GM23338 (cell line): ENCODE results near the gene TBPL1. TPM values are rescaled to one million over a fixed set of nuclear protein-coding genes. Genes with fewer than 3 reads are reported as not detected.

Experiments
- ATAC-seq: fragments of 200-7000 bp; cut with Tn5 transposase; 3 replicates; pipeline ENCODE4 v1.9.1; 2020
- DNase-seq: peaks from one replicate; pipeline ENCODE4 v3.0.0-alpha.2; 2015; ENCODE audit warnings: low spot score
- H2AFZ ChIP-seq: fragments of 200-600 bp; sonication (generic); 2 replicates; pipeline ENCODE4 v1.8.0; 2016; ENCODE audit warnings: antibody characterized with exemption, mild to moderate bottlenecking, moderate library complexity
- H3F3A ChIP-seq: fragments of 200-600 bp; sonication (generic); replicated peaks from 2 replicates; pipeline ENCODE4 v1.8.0; 2017; ENCODE audit warnings: antibody characterized with exemption, mixed run types, low read depth
- H3K27ac ChIP-seq: fragments of 200-600 bp; sonication (generic); 2 replicates; pipeline ENCODE4 v1.6.1; 2016; ENCODE audit warnings: low read depth
- H3K27me3 ChIP-seq: fragments of 200-600 bp; sonication (generic); 2 replicates; pipeline ENCODE4 v1.8.0; 2016; ENCODE audit warnings: mild to moderate bottlenecking, mixed run types, moderate library complexity; ENCODE audit not compliant: insufficient read depth
- H3K36me3 ChIP-seq: fragments of 200-600 bp; sonication (generic); 2 replicates; pipeline ENCODE4 v1.8.0; 2016; ENCODE audit warnings: mild to moderate bottlenecking; ENCODE audit not compliant: insufficient read depth
- H3K4me1 ChIP-seq: fragments of 200-600 bp; sonication (generic); 2 replicates; pipeline ENCODE4 v1.8.0; 2016; ENCODE audit warnings: mild to moderate bottlenecking, moderate library complexity; ENCODE audit not compliant: insufficient read depth
- H3K4me2 ChIP-seq: fragments of 200-600 bp; sonication (generic); 2 replicates; pipeline ENCODE4 v1.7.1; 2017; ENCODE audit warnings: mixed run types
- H3K4me3 ChIP-seq: fragments of 200-600 bp; sonication (generic); 2 replicates; pipeline ENCODE4 v1.6.1; 2016; ENCODE audit warnings: mixed run types
- H3K79me2 ChIP-seq: fragments of 200-600 bp; sonication (generic); replicated peaks from 2 replicates; pipeline ENCODE4 v1.8.0; 2017; ENCODE audit warnings: mild to moderate bottlenecking; ENCODE audit not compliant: insufficient read depth
- H3K9me2 ChIP-seq: fragments of 200-600 bp; sonication (generic); 2 replicates; pipeline ENCODE4 v1.8.0; 2017; ENCODE audit not compliant: insufficient read depth
- H4K20me1 ChIP-seq: fragments of 200-600 bp; sonication (generic); replicated peaks from 2 replicates; pipeline ENCODE4 v1.8.0; 2017; ENCODE audit warnings: mild to moderate bottlenecking; ENCODE audit not compliant: insufficient read depth
- H3K27ac Mint-ChIP-seq: 2 replicates; pipeline ENCODE4 v1.8.0; 2020; ENCODE audit warnings: inconsistent platforms, mild to moderate bottlenecking, moderate library complexity, mixed read lengths
- H3K27me3 Mint-ChIP-seq: 3 replicates; pipeline ENCODE4 v1.8.0; 2022; ENCODE audit warnings: low read depth, mild to moderate bottlenecking, moderate library complexity, mixed read lengths, inconsistent platforms; ENCODE audit not compliant: insufficient read depth, poor library complexity
- H3K36me3 Mint-ChIP-seq: 3 replicates; pipeline ENCODE4 v1.8.0; 2021; ENCODE audit warnings: low read depth, mild to moderate bottlenecking, inconsistent platforms, moderate library complexity, mixed read lengths
- H3K4me1 Mint-ChIP-seq: 3 replicates; pipeline ENCODE4 v1.8.0; 2020; ENCODE audit warnings: mild to moderate bottlenecking, inconsistent platforms, mixed read lengths
- H3K4me3 Mint-ChIP-seq: 3 replicates; pipeline ENCODE4 v1.8.0; 2021; ENCODE audit warnings: moderate library complexity, mild to moderate bottlenecking, inconsistent platforms, mixed read lengths
- H3K9me3 Mint-ChIP-seq: 3 replicates; pipeline ENCODE4 v1.8.0; 2020; ENCODE audit warnings: moderate library complexity, mild to moderate bottlenecking, inconsistent platforms, mixed read lengths
- CREB1 ChIP-seq: fragments of 250-450 bp; sonication (Bioruptor Pico); IDR thresholded peaks from 2 replicates; pipeline ENCODE4 v1.5.0; 2020; ENCODE audit warnings: low read depth, mild to moderate bottlenecking, moderate library complexity
- CTCF ChIP-seq, 2 experiments: fragments of 200-600 bp in 1 of 2; sonication (generic) in 1 of 2; conservative IDR thresholded peaks; 2 replicates each; pipeline versions ENCODE4 v1.5.1 to v1.6.1; 2016 to 2017; ENCODE audit warnings: antibody characterized with exemption in 2 of 2, low read depth in 2 of 2, mild to moderate bottlenecking in 2 of 2, moderate library complexity in 1 of 2
- ETS1 ChIP-seq: IDR thresholded peaks from 2 replicates; pipeline ENCODE4 v1.6.1; 2016; ENCODE audit warnings: antibody characterized with exemption
- EZH2 ChIP-seq: fragments of 200-600 bp; sonication (generic); IDR thresholded peaks from one replicate; pipeline ENCODE4 v1.8.0; 2017; ENCODE audit warnings: antibody characterized with exemption, mild to moderate bottlenecking, low read depth; ENCODE audit not compliant: unreplicated experiment
- EZH2phosphoT487 ChIP-seq: fragments of 200-600 bp; sonication (generic); IDR thresholded peaks from one replicate; pipeline ENCODE4 v1.8.1; 2018; ENCODE audit warnings: antibody characterized with exemption; ENCODE audit not compliant: unreplicated experiment
- JUNB ChIP-seq: IDR thresholded peaks from one replicate; pipeline ENCODE4 v1.6.1; 2016; ENCODE audit warnings: antibody characterized with exemption; ENCODE audit not compliant: unreplicated experiment
- NANOG ChIP-seq: IDR thresholded peaks from 2 replicates; pipeline ENCODE4 v1.6.1; 2016; ENCODE audit warnings: antibody characterized with exemption, borderline replicate concordance
- POLR2AphosphoS5 ChIP-seq: IDR thresholded peaks from 2 replicates; pipeline ENCODE4 v1.6.1; 2016; ENCODE audit warnings: antibody characterized with exemption, low read depth
- STAT1 ChIP-seq: IDR thresholded peaks from one replicate; pipeline ENCODE4 v1.6.1; 2016; ENCODE audit warnings: antibody characterized with exemption; ENCODE audit not compliant: unreplicated experiment
- ZNF114 ChIP-seq: fragments of 250-450 bp; sonication (Bioruptor Pico); IDR thresholded peaks from 2 replicates; pipeline ENCODE4 v1.5.0; 2020; ENCODE audit warnings: mild to moderate bottlenecking, moderate library complexity
- ZNF331 ChIP-seq: fragments of 250-450 bp; sonication (Bioruptor Pico); IDR thresholded peaks from 2 replicates; pipeline ENCODE4 v1.5.0; 2020; ENCODE audit warnings: low read depth, mild to moderate bottlenecking, moderate library complexity
- polyA plus RNA-seq: library from polyadenylated mRNA; unstranded; fragments of >200 nt; fragmentation: Nextera tagmentation; extraction: Ambion mirVana; gene quantifications from 2 replicates; pipeline ENCODE4 v1.2.1, GENCODE V29; 2016
- total RNA-seq: library from RNA; depleted of rRNA; stranded (reverse); fragments of >200 nt; shearing (Covaris generic); gene quantifications from 2 replicates; pipeline ENCODE4 v1.2.3, GENCODE V29; 2014
- TF ChIP-seq, protein P1 (sequence below): IDR thresholded peaks from one replicate; pipeline ENCODE4 v1.6.1; 2018; ENCODE audit warnings: antibody characterized with exemption; ENCODE audit not compliant: unreplicated experiment

The TBPL1 gene
- total and polyA plus RNA-seq, 2 experiments from 2014 or later: 72.9 to 139 TPM

DNA sequence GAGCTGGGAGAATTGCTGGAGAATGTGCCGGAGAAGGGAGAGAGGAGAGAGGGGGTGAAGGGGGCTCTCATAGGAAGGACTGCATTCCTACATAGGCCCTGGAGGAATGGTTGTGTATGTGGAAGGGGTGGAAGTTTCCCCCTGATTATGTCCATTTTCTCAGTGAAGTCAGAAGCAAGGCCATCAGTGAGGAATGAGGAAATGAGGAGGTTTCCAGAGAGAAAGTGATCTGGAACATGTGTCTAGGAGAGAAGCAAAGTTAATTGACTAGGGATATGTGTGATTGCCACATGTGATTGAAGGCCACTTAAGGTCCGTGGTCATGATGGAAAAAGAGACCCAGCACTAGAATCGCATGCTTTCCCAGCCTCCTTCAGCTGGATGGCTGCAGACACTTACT lies 42.3 kb downstream of the TBPL1 start:
- no peak overlapping the region for H3K4me3 ChIP-seq
- no peak overlapping the region for H2AFZ ChIP-seq
- no peaks in the 10 kb centered on the region for H3K9me3 Mint-ChIP-seq
- H3K4me2 ChIP-seq: no peak overlapping the region
- ATAC-seq (no peak; the same call in 2 of the 3 replicates), DNase-seq (no peak)
- H3K9me2 ChIP-seq: no peaks in the 10 kb centered on the region
- peaks cover 18% of the 10 kb centered on the region for H3K4me1 ChIP-seq
- no peaks in the 10 kb centered on the region for H3K36me3 ChIP-seq
- TF ChIP-seq EZH2phosphoT487 (no peak), NANOG (no peak), CREB1 (CRISPR knock-in tag) (no peak)
- H3F3A ChIP-seq: no peaks in the 10 kb centered on the region
- no peak overlapping the region for H3K27ac Mint-ChIP-seq
- H3K36me3 Mint-ChIP-seq: no peaks in the 10 kb centered on the region; the same call in 2 of the 3 replicates
- H3K27me3 Mint-ChIP-seq: no peaks in the 10 kb centered on the region
- H3K79me2 ChIP-seq: no peaks in the 10 kb centered on the region
- H3K4me3 Mint-ChIP-seq: no peak overlapping the region
- H3K27ac ChIP-seq: peak overlapping the region; percentile 72
- H4K20me1 ChIP-seq: no peaks in the 10 kb centered on the region
- H3K4me1 Mint-ChIP-seq: peaks cover 10% of the 10 kb centered on the region
- H3K27me3 ChIP-seq: no peaks in the 10 kb centered on the region

DNA sequence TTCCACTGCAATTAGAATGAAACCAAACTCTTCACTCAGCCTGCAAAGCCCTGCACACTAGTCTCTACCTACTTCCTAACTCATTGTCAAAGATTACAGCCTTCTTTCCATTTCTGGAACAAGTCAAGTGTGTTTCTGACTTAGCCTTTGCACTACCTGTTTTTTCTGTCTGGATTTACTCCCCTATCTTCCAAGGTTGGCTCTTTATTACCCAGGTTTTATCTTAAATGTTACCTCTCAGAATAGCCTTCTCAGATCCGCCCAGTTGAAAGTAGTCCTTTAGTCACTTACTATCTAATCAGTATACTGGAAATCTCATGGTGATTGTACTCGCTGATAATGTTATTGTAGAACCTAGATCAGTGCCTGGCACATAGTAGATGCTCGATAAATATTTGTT lies 42.7 kb downstream of the TBPL1 start:
- no peak overlapping the region for H3K4me3 ChIP-seq
- no peaks in the 10 kb centered on the region for H4K20me1 ChIP-seq
- no peak overlapping the region for H2AFZ ChIP-seq
- Mint-ChIP-seq H3K27ac (no peak overlapping the region), H3K9me3 (no peaks in the 10 kb centered on the region), H3K4me1 (peaks cover 11% of the 10 kb centered on the region), H3K27me3 (no peaks in the 10 kb centered on the region), H3K4me3 (no peak overlapping the region), H3K36me3 (no peaks in the 10 kb centered on the region; the same call in 2 of the 3 replicates)
- H3K9me2 ChIP-seq: no peaks in the 10 kb centered on the region
- H3K4me1 ChIP-seq: peaks cover 17% of the 10 kb centered on the region
- no peak for TF ChIP-seq NANOG
- TF ChIP-seq EZH2: no peak
- TF ChIP-seq JUNB: no peak
- no peak for TF ChIP-seq ZNF331 (CRISPR knock-in tag)
- TF ChIP-seq CTCF (conservative IDR thresholded peaks at IDR 0.05; ENCODE audit: low read depth in 2 of 2): no peak
- no peak for TF ChIP-seq POLR2AphosphoS5
- no peak for TF ChIP-seq ZNF114 (CRISPR knock-in tag)
- TF ChIP-seq STAT1: no peak
- no peak for TF ChIP-seq ETS1
- TF ChIP-seq, protein P1, sequence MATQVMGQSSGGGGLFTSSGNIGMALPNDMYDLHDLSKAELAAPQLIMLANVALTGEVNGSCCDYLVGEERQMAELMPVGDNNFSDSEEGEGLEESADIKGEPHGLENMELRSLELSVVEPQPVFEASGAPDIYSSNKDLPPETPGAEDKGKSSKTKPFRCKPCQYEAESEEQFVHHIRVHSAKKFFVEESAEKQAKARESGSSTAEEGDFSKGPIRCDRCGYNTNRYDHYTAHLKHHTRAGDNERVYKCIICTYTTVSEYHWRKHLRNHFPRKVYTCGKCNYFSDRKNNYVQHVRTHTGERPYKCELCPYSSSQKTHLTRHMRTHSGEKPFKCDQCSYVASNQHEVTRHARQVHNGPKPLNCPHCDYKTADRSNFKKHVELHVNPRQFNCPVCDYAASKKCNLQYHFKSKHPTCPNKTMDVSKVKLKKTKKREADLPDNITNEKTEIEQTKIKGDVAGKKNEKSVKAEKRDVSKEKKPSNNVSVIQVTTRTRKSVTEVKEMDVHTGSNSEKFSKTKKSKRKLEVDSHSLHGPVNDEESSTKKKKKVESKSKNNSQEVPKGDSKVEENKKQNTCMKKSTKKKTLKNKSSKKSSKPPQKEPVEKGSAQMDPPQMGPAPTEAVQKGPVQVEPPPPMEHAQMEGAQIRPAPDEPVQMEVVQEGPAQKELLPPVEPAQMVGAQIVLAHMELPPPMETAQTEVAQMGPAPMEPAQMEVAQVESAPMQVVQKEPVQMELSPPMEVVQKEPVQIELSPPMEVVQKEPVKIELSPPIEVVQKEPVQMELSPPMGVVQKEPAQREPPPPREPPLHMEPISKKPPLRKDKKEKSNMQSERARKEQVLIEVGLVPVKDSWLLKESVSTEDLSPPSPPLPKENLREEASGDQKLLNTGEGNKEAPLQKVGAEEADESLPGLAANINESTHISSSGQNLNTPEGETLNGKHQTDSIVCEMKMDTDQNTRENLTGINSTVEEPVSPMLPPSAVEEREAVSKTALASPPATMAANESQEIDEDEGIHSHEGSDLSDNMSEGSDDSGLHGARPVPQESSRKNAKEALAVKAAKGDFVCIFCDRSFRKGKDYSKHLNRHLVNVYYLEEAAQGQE: no peak
- no peak for TF ChIP-seq CREB1 (CRISPR knock-in tag)
- no peak for TF ChIP-seq EZH2phosphoT487
- peak overlapping the region; percentile 72 for H3K27ac ChIP-seq
- no peaks in the 10 kb centered on the region for H3F3A ChIP-seq
- no peak overlapping the region for H3K4me2 ChIP-seq
- DNase-seq (no peak), ATAC-seq (no peak)
- H3K79me2 ChIP-seq: no peaks in the 10 kb centered on the region
- H3K27me3 ChIP-seq: no peaks in the 10 kb centered on the region
- H3K36me3 ChIP-seq: no peaks in the 10 kb centered on the region
